Neuronal stem cell (in vitro differentiated cells): Measurements from ENCODE around the gene VAMP4.

Experiments used
- DNase-seq: peaks from one replicate; pipeline ENCODE4 v3.0.0-alpha.2; 2013; ENCODE audit warnings: low spot score
- H2AFZ ChIP-seq: one replicate; pipeline ENCODE4 v1.6.1; 2013; ENCODE audit warnings: mild to moderate bottlenecking, low read length, inconsistent platforms
- H2AK5ac ChIP-seq: 2 replicates; pipeline ENCODE4 v1.6.1; 2013; ENCODE audit warnings: low read depth, mild to moderate bottlenecking, inconsistent platforms, low read length, moderate library complexity, mixed read lengths
- H2BK120ac ChIP-seq: 2 replicates; pipeline ENCODE4 v1.6.1; 2013; ENCODE audit warnings: low read depth, mild to moderate bottlenecking, inconsistent platforms, low read length, moderate library complexity, mixed read lengths
- H2BK12ac ChIP-seq: one replicate; pipeline ENCODE4 v1.6.1; 2013; ENCODE audit warnings: low read length, inconsistent platforms
- H2BK15ac ChIP-seq: 2 replicates; pipeline ENCODE4 v1.6.1; 2013; ENCODE audit warnings: mild to moderate bottlenecking, low read length, inconsistent platforms, mixed read lengths
- H2BK5ac ChIP-seq: one replicate; pipeline ENCODE4 v1.6.1; 2013; ENCODE audit warnings: inconsistent platforms, mild to moderate bottlenecking, low read length, moderate library complexity
- H3K14ac ChIP-seq: one replicate; pipeline ENCODE4 v1.6.1; 2013; ENCODE audit warnings: low read length, inconsistent platforms
- H3K18ac ChIP-seq: 2 replicates; pipeline ENCODE4 v1.6.1; 2013; ENCODE audit warnings: low read length, inconsistent platforms
- H3K23ac ChIP-seq: 2 replicates; pipeline ENCODE4 v1.6.1; 2013; ENCODE audit warnings: low read depth, mild to moderate bottlenecking, mixed read lengths, low read length, inconsistent platforms; ENCODE audit not compliant: poor library complexity
- H3K27ac ChIP-seq: replicated peaks from 3 replicates; pipeline ENCODE4 v1.5.1; 2013; ENCODE audit warnings: low read length, inconsistent platforms
- H3K27me3 ChIP-seq, 3 experiments: 2 replicates each; pipeline ENCODE4 v1.6.1; 2013; ENCODE audit warnings: low read length in 3 of 3, mild to moderate bottlenecking in 2 of 3, inconsistent platforms in 1 of 3, low read depth in 1 of 3, mixed read lengths in 1 of 3, moderate library complexity in 1 of 3; ENCODE audit not compliant: control insufficient read depth in 3 of 3, insufficient read depth in 3 of 3
- H3K36me3 ChIP-seq, 2 donors: replicated peaks in 1 of 2; 2 replicates each; pipeline ENCODE4 v1.6.1; 2013; ENCODE audit warnings: low read length in 2 of 2; ENCODE audit not compliant: control insufficient read depth in 2 of 2, insufficient read depth in 2 of 2
- H3K4ac ChIP-seq: 2 replicates; pipeline ENCODE4 v1.6.1; 2013; ENCODE audit warnings: inconsistent platforms, mild to moderate bottlenecking, low read length, moderate library complexity
- H3K4me1 ChIP-seq, 2 donors: 1 replicate in 1 of 2; 2 replicates in 1 of 2; pipeline ENCODE4 v1.6.1; 2013; ENCODE audit warnings: low read length in 2 of 2, low read depth in 1 of 2; ENCODE audit not compliant: control insufficient read depth in 2 of 2, insufficient read depth in 1 of 2
- H3K4me2 ChIP-seq: one replicate; pipeline ENCODE4 v1.6.1; 2013; ENCODE audit warnings: mild to moderate bottlenecking, low read length, inconsistent platforms; ENCODE audit not compliant: insufficient read depth, poor library complexity, severe bottlenecking
- H3K4me3 ChIP-seq, 2 donors: 2 replicates each; pipeline ENCODE4 v1.5.1; 2013; ENCODE audit warnings: low read length in 2 of 2, mild to moderate bottlenecking in 2 of 2, inconsistent platforms in 1 of 2, moderate library complexity in 1 of 2
- H3K79me1 ChIP-seq: one replicate; pipeline ENCODE4 v1.6.1; 2013; ENCODE audit warnings: low read depth, mild to moderate bottlenecking, inconsistent platforms, low read length, moderate library complexity
- H3K9ac ChIP-seq: one replicate; pipeline ENCODE4 v1.6.1; 2013; ENCODE audit warnings: mild to moderate bottlenecking, low read depth, low read length, inconsistent platforms; ENCODE audit not compliant: poor library complexity
- H3K9me3 ChIP-seq, 2 donors: replicated peaks in 1 of 2; 2 replicates each; pipeline versions ENCODE3 to v1.6.1; 2013; ENCODE audit warnings: low read length in 2 of 2, mild to moderate bottlenecking in 2 of 2, inconsistent platforms in 1 of 2, low read depth in 1 of 2, mixed read lengths in 1 of 2, moderate library complexity in 1 of 2; ENCODE audit not compliant: control insufficient read depth in 2 of 2, insufficient read depth in 1 of 2
- H4K8ac ChIP-seq: one replicate; pipeline ENCODE4 v1.6.1; 2013; ENCODE audit warnings: low read depth, mild to moderate bottlenecking, inconsistent platforms, low read length, moderate library complexity
- H4K91ac ChIP-seq: one replicate; pipeline ENCODE4 v1.6.1; 2013; ENCODE audit warnings: low read length, low read depth, mild to moderate bottlenecking, inconsistent platforms; ENCODE audit not compliant: poor library complexity
- WGBS, 2 donors: extraction: QIAGEN DNeasy Blood & Tissue Kit; methylation state at CpG; one replicate each; pipeline ENCODE4 v1.1.7; 2013; ENCODE audit warnings: missing lambda C conversion rate in 2 of 2, mixed read lengths in 1 of 2; ENCODE audit not compliant: insufficient read length in 2 of 2, insufficient replicate concordance in 1 of 2; ENCODE audit errors: extremely low coverage in 2 of 2; 5-methylcytosine and 5-hydroxymethylcytosine counted together

Gene VAMP4

DNA sequence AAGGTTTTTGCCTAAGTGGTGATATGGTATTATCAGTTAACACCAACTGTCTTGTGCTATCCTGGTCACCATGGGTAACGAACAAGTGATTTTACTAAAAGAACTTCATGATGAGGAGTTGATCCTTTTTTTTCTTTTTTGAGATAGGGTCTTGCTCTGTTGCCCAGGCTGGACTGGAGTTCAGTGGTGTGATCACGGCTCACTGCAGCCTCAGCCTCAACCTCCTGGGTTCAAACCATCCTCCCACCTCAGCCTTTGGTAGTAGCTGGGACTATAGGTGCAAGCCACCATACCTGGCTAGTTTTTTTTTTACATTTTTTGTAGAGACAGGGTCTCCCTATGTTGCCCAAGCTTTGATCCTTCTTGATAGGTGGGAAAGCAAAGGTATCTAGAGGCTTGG is 44.7 kb upstream of the VAMP4 start:
- peaks cover 8% of the 10 kb centered on the region for H3K79me1 ChIP-seq
- no peak overlapping the region for H2AK5ac ChIP-seq
- H3K9ac ChIP-seq, result no peak overlapping the region
- H2BK15ac ChIP-seq, result no peak overlapping the region
- no peaks in the 10 kb centered on the region for H3K27me3 ChIP-seq
- H3K9me3 ChIP-seq, result no peaks in the 10 kb centered on the region
- no peak overlapping the region for H4K8ac ChIP-seq
- peaks cover 0 to 4% of the 10 kb centered on the region in 2 donors for H3K4me1 ChIP-seq
- peaks cover 49 to 86% of the 10 kb centered on the region in 2 donors for H3K36me3 ChIP-seq
- no peak overlapping the region for H2BK5ac ChIP-seq
- no peak overlapping the region for H3K27ac ChIP-seq
- no CpG with 5 or more reads among the region's 2 CpGs for WGBS, 2 donors
- no peak overlapping the region for H3K4ac ChIP-seq
- no peak overlapping the region for H4K91ac ChIP-seq
- no peak overlapping the region for H3K4me3 ChIP-seq
- H3K4me2 ChIP-seq, result no peak overlapping the region
- H2BK12ac ChIP-seq, result no peak overlapping the region
- H2AFZ ChIP-seq, result no peak overlapping the region
- no peak overlapping the region for H3K14ac ChIP-seq
- H2BK120ac ChIP-seq, result no peak overlapping the region
- H3K18ac ChIP-seq, result no peak overlapping the region
- H3K23ac ChIP-seq, result no peak overlapping the region
- no peak for DNase-seq

GRCh38 chr1:171785766-171786165 is 43.9 kb upstream of the VAMP4 start:
- Histone ChIP-seq H2BK12ac (no peak overlapping the region), H2AFZ (no peak overlapping the region), H3K4me2 (no peak overlapping the region), H3K9me3 (no peaks in the 10 kb centered on the region), H3K79me1 (peaks cover 8% of the 10 kb centered on the region), H3K27me3 (no peaks in the 10 kb centered on the region), H3K14ac (no peak overlapping the region), H2BK15ac (no peak overlapping the region), H3K9ac (no peak overlapping the region), H3K18ac (no peak overlapping the region), H3K27ac (no peak overlapping the region), H2AK5ac (no peak overlapping the region), H2BK5ac (no peak overlapping the region), H4K91ac (no peak overlapping the region), H3K36me3 (peaks cover 43 to 78% of the 10 kb centered on the region in 2 donors), H2BK120ac (no peak overlapping the region), H3K4me3 (no peak overlapping the region), H4K8ac (no peak overlapping the region), H3K23ac (no peak overlapping the region), H3K4me1 (peaks cover 0 to 4% of the 10 kb centered on the region in 2 donors), H3K4ac (no peak overlapping the region)
- WGBS, 2 donors, result no CpG with 5 or more reads among the region's 9 CpGs
- DNase-seq, result no peak

DNA sequence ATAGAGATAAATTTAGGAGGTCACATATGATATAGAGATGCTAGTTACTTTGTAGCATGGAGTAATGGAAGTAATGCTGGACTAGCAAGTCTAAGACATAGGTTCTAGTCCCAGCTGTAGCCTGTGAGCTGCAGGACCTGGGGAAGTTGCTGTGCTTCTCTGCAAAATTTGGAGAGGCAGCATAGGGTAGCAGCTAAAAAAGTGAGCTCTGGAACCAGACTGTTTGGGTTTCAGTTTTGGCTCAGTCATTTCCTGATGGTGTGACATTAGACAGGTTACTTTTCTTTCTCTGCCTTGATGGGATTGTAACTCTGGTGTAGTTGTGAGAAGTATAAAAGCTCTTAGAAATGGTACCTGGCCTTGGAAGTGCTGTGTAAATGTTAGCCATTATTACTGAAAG is 42.9 kb upstream of the VAMP4 start:
- Histone ChIP-seq H2BK12ac (no peak overlapping the region), H3K4me1 (peaks cover 0 to 4% of the 10 kb centered on the region in 2 donors), H3K23ac (no peak overlapping the region), H2AK5ac (no peak overlapping the region), H3K27ac (no peak overlapping the region), H3K4ac (no peak overlapping the region), H2BK15ac (no peak overlapping the region), H4K8ac (no peak overlapping the region), H4K91ac (no peak overlapping the region), H3K4me2 (no peak overlapping the region), H3K14ac (no peak overlapping the region), H3K9me3 (no peaks in the 10 kb centered on the region), H2AFZ (no peak overlapping the region), H3K79me1 (peaks cover 8% of the 10 kb centered on the region), H3K27me3 (no peaks in the 10 kb centered on the region), H2BK120ac (no peak overlapping the region), H2BK5ac (no peak overlapping the region), H3K18ac (no peak overlapping the region), H3K36me3 (peaks cover 37 to 68% of the 10 kb centered on the region in 2 donors), H3K9ac (no peak overlapping the region), H3K4me3 (no peak overlapping the region)
- no peak for DNase-seq

GRCh38 chr1:171783816-171784530 is 42.1 kb upstream of the VAMP4 start:
- WGBS, 2 donors, result no CpG with 5 or more reads among the region's 25 CpGs

More at GRCh38 chr1:171783816-171784530, 42.1 kb upstream of the VAMP4 start:
- Histone ChIP-seq H3K27me3 (no peaks in the 10 kb centered on the region), H2BK120ac (no peak overlapping the region), H3K14ac (no peak overlapping the region), H2BK12ac (no peak overlapping the region), H3K27ac (no peak overlapping the region), H3K36me3 (peaks cover 35 to 60% of the 10 kb centered on the region in 2 donors), H2AK5ac (no peak overlapping the region), H3K23ac (no peak overlapping the region), H2BK15ac (no peak overlapping the region), H3K4me2 (no peak overlapping the region), H4K91ac (no peak overlapping the region), H3K18ac (no peak overlapping the region), H3K79me1 (peaks cover 8% of the 10 kb centered on the region), H3K4me3 (peak overlapping the region in 1 of 2 donors; percentile 53), H3K9ac (no peak overlapping the region), H2AFZ (no peak overlapping the region), H4K8ac (peak overlapping the region; percentile 23), H2BK5ac (no peak overlapping the region), H3K4me1 (peaks cover 0 to 4% of the 10 kb centered on the region in 2 donors), H3K4ac (no peak overlapping the region), H3K9me3 (no peaks in the 10 kb centered on the region)
- DNase-seq, result no peak
